Cardiac fibroblast (primary cell): ENCODE measurements around the gene KRT7.

ENCODE experiments used
- DNase-seq, 2 donors: peaks; one replicate each; pipeline versions ENCODE4 v3.0.0 to v3.0.0-alpha.2; 2010; ENCODE audit warnings: low read depth in 2 of 2
- H3K4me3 ChIP-seq, 2 donors: replicated peaks in 1 of 2; 1 replicate in 1 of 2; 2 replicates in 1 of 2; pipeline ENCODE4 v1.5.1; 2011; ENCODE audit warnings: low read depth in 2 of 2, low read length in 2 of 2, mild to moderate bottlenecking in 2 of 2, moderate library complexity in 1 of 2
- CTCF ChIP-seq: IDR thresholded peaks from one replicate; pipeline ENCODE4 v1.5.1; 2011; ENCODE audit warnings: low read depth, mild to moderate bottlenecking, low read length, inconsistent platforms

KRT7 gene

GRCh38 chr12:52217223-52217622 lies 15.8 kb upstream of the KRT7 start:
- no peak overlapping the region for H3K4me3 ChIP-seq
- TF ChIP-seq CTCF, result no peak
- DNase-seq, result peak in 1 of 2 donors; percentile 56

- DNase-seq, result no peak
- no peak for TF ChIP-seq CTCF
- H3K4me3 ChIP-seq, result no peak overlapping the region
Observed at GRCh38 chr12:52218001-52218400, 15.0 kb upstream of the KRT7 start.

- no peak for TF ChIP-seq CTCF
- DNase-seq, result no peak
- H3K4me3 ChIP-seq, result no peak overlapping the region
Observed at GRCh38 chr12:52220477-52220876, 12.6 kb upstream of the KRT7 start.

GRCh38 chr12:52221070-52221781 lies 11.8 kb upstream of the KRT7 start:
- TF ChIP-seq CTCF, result no peak
- DNase-seq, result no peak
- no peak overlapping the region for H3K4me3 ChIP-seq

- no peak overlapping the region for H3K4me3 ChIP-seq
- peak; percentile 38 to 63 for DNase-seq
- TF ChIP-seq CTCF, result peak; percentile 62
Observed at GRCh38 chr12:52221912-52222457, 11.1 kb upstream of the KRT7 start.

GRCh38 chr12:52222692-52223091 lies 10.4 kb upstream of the KRT7 start:
- no peak for TF ChIP-seq CTCF
- DNase-seq, result no peak
- no peak overlapping the region for H3K4me3 ChIP-seq
